ENCODE measurements around the gene EYS. TPM values are rescaled to one million over a fixed set of nuclear protein-coding genes. Genes with fewer than 3 reads are reported as not detected.
"Not testable (repeated sequence)": the region's sequence is repeated elsewhere in the genome, so short reads cannot be mapped to it uniquely, and the experiment has no call there.

EYS gene
- total and polyA plus RNA-seq, 4 donors = not detected

DNA sequence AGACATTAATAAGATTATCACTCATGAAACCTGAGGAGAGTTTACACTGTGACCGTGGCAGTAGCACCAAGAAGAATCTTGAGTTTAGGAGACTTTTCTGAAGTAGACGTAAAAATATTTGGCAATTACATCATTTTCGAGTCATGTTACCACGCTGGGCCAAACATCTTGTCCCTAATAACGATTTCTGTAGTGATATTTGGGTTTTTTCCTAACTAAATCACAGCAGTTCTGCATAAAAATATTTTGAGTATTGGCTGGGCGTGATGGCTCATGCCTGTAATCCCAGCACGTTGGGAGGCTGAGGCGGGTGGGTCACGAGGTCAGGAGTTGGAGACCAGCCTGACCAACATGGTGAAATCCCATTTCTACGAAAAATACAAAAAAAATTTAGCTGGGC, 1809.1 kb downstream of the EYS start:
- H3K4me1 ChIP-seq (ENCODE audit: control insufficient read depth in 1 of 2, insufficient read depth in 2 of 2, low read length in 2 of 2) = peaks cover 0 to 1% of the 10 kb centered on the region in 2 donors
- H3K36me3 ChIP-seq (ENCODE audit: control insufficient read depth in 1 of 2, insufficient read depth in 2 of 2, low read length in 1 of 2) = no peaks in the 10 kb centered on the region
- DNase-seq (peak in 1 of 2 donors; percentile 38), ATAC-seq (ENCODE audit: low FRiP score) (no peak)
- WGBS, 2 donors = 66 to 67% methylated on average over 10 of the region's 10 CpGs
- H3K27ac ChIP-seq (ENCODE audit: low read depth in 1 of 2, low read length in 2 of 2) = no peak overlapping the region
- no peak overlapping the region for H3K4me3 ChIP-seq (ENCODE audit: low read length in 2 of 2)
- no peaks in the 10 kb centered on the region for H3K9me3 ChIP-seq (ENCODE audit: control insufficient read depth, low read length)
- no peaks in the 10 kb centered on the region for H3K27me3 ChIP-seq (ENCODE audit: control insufficient read depth in 1 of 2, insufficient read depth in 2 of 2, low read length in 1 of 2)
- intact Hi-C loops (cut with DNase I) = no loop called here

DNA sequence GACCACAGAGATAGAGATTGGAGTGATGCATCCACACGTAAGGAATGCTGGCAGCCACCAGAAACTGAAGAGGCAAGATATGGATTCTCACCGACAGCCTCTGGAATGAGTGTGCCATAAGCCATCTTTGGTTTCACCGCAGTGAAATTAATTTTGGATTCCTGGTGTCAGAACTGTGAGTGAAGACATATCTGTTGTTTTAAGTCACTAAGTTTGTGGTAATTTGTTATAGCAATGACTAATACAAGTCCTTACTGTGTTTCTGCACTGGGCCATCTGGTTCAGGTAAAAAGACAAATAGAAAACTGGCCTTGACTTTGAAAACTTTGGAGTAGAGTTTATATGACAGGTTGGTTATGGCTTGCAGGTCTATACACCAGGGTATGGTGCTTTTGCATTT, 1809.6 kb downstream of the EYS start:
- Histone ChIP-seq H3K27ac (ENCODE audit: low read depth in 1 of 2, low read length in 2 of 2) (no peak overlapping the region), H3K27me3 (ENCODE audit: control insufficient read depth in 1 of 2, insufficient read depth in 2 of 2, low read length in 1 of 2) (no peaks in the 10 kb centered on the region), H3K4me3 (ENCODE audit: low read length in 2 of 2) (no peak overlapping the region), H3K36me3 (ENCODE audit: control insufficient read depth in 1 of 2, insufficient read depth in 2 of 2, low read length in 1 of 2) (no peaks in the 10 kb centered on the region), H3K4me1 (ENCODE audit: control insufficient read depth in 1 of 2, insufficient read depth in 2 of 2, low read length in 2 of 2) (peaks cover 0 to 1% of the 10 kb centered on the region in 2 donors), H3K9me3 (ENCODE audit: control insufficient read depth, low read length) (no peaks in the 10 kb centered on the region)
- DNase-seq (no peak), ATAC-seq (ENCODE audit: low FRiP score) (no peak)
- 67 to 86% methylated on average over 3 of the region's 3 CpGs for WGBS, 2 donors
- intact Hi-C loops (cut with DNase I) = no loop called here

DNA sequence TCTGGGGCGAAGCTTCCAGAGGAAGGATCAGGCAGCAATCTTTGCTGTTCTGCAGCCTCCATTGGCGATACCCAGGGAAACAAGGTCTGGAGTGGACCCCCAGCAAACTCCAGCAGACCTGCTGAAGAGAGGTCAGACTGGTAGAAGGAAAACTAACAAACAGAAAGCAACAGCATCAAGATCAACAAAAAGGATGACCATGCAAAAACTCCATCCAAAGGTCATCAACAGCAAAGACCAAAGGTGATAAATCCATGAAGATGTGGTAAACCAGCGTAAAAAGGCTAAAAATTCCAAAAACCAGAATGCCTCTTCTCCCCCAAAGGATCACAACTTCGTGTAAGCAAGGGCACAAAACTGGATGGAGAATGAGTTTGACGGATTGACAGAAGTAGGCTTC, 1818.6 kb downstream of the EYS start:
- Histone ChIP-seq H3K9me3 (ENCODE audit: control insufficient read depth, low read length) (no peaks in the 10 kb centered on the region), H3K27me3 (ENCODE audit: control insufficient read depth in 1 of 2, insufficient read depth in 2 of 2, low read length in 1 of 2) (no peaks in the 10 kb centered on the region), H3K4me3 (ENCODE audit: low read length in 2 of 2) (no peak overlapping the region), H3K36me3 (ENCODE audit: control insufficient read depth in 1 of 2, insufficient read depth in 2 of 2, low read length in 1 of 2) (no peaks in the 10 kb centered on the region), H3K27ac (ENCODE audit: low read depth in 1 of 2, low read length in 2 of 2) (no peak overlapping the region), H3K4me1 (ENCODE audit: control insufficient read depth in 1 of 2, insufficient read depth in 2 of 2, low read length in 2 of 2) (no peaks in the 10 kb centered on the region)
- DNase-seq (no peak), ATAC-seq (ENCODE audit: low FRiP score) (no peak)
- 73 to 81% methylated on average over 5 of the region's 5 CpGs for WGBS, 2 donors
- intact Hi-C loops (cut with DNase I) = no loop called here

DNA sequence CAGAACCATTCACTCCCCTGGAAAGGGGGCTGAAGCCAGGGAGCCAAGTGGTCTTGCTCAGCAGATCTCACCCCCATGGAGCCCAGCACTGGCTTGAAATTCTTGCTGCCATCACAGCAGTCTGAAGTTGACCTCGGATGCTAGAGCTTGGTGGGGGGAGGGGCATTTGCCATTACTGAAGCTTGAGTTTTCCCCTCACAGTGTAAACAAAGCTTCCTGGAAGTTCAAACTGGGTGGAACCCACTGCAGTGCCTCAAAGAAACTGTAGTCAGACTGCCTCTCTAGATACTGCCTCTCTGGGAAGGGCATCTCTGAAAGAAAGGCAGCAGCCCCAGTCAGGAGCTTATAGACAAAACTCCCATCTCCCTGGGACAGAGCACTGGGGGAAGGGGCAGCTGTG, 1819.2 kb downstream of the EYS start:
- ATAC-seq (ENCODE audit: low FRiP score); H3K9me3 ChIP-seq (ENCODE audit: control insufficient read depth, low read length); intact Hi-C loops (cut with DNase I); DNase-seq; H3K27ac ChIP-seq (ENCODE audit: low read depth in 1 of 2, low read length in 2 of 2); H3K4me1 ChIP-seq (ENCODE audit: control insufficient read depth in 1 of 2, insufficient read depth in 2 of 2, low read length in 2 of 2); H3K36me3 ChIP-seq (ENCODE audit: control insufficient read depth in 1 of 2, insufficient read depth in 2 of 2, low read length in 1 of 2); H3K27me3 ChIP-seq (ENCODE audit: control insufficient read depth in 1 of 2, insufficient read depth in 2 of 2, low read length in 1 of 2); H3K4me3 ChIP-seq (ENCODE audit: low read length in 2 of 2): not testable (repeated sequence)
- 40 to 53% methylated on average over 1 of the region's 1 CpG for WGBS, 2 donors

DNA sequence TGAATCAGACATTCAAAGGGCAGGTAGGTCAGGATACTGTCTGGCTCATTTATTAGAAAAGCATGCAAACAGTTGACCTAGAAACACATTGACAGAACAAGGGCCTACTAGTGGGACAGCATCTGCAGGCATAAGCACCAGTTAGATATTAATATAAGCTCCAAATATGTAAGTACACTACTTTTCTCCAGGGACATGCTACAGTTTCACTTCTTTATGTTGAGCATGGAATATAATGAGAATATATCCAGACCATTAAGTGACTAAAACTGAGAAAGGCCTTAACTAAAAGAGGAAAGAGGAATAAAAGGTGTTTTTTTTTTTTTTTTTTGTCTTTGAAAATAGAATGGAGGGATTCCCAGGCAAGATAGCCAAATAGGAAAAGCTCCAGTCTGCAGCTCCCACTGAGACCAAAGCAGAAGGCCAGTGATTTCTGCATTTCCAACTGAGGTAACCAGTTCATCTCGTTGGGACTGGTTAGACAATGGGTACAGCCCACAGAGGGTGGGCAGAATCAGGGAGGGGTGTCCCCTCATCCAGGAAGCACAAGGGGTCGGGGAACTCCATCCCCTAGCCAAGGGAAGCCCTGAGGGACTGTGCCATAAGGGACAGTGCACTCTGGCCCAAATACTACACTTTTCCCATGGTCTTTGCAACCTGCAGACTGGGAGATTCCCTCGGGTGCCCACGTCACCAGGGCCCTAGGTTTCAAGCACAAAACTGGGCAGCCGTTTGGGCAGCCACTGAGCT, 1819.8 kb downstream of the EYS start:
- no peak for ATAC-seq (ENCODE audit: low FRiP score)
- Histone ChIP-seq H3K27ac (ENCODE audit: low read depth in 1 of 2, low read length in 2 of 2) (no peak overlapping the region), H3K4me1 (ENCODE audit: control insufficient read depth in 1 of 2, insufficient read depth in 2 of 2, low read length in 2 of 2) (no peaks in the 10 kb centered on the region), H3K36me3 (ENCODE audit: control insufficient read depth in 1 of 2, insufficient read depth in 2 of 2, low read length in 1 of 2) (no peaks in the 10 kb centered on the region), H3K9me3 (ENCODE audit: control insufficient read depth, low read length) (no peaks in the 10 kb centered on the region), H3K4me3 (ENCODE audit: low read length in 2 of 2) (no peak overlapping the region), H3K27me3 (ENCODE audit: control insufficient read depth in 1 of 2, insufficient read depth in 2 of 2, low read length in 1 of 2) (no peaks in the 10 kb centered on the region)
- WGBS, 2 donors = 66 to 74% methylated on average over 5 of the region's 5 CpGs
- DNase-seq = peak in 1 of 2 donors; percentile 56
- intact Hi-C loops (cut with DNase I) = no loop called here

DNA sequence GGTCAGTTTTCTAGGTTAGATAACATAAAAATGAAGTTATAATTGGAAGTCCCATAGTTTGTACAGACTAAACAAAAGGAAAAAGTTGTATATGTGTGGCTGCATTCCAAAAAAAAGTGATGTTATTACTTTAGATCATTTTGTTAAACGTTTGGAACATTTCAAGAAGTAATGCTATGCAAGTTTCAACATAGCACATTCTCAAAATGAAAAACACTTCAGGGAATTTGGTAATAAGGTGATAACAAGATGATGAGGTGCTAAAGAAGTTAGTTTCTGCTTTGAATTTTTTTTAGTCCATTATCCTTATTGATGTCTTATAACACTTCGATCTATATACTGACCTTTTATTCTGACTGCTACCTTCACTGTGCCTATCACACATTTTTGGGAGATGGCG, 1820.7 kb downstream of the EYS start:
- ATAC-seq (ENCODE audit: low FRiP score) = no peak
- H3K36me3 ChIP-seq (ENCODE audit: control insufficient read depth in 1 of 2, insufficient read depth in 2 of 2, low read length in 1 of 2) = no peaks in the 10 kb centered on the region
- H3K4me3 ChIP-seq (ENCODE audit: low read length in 2 of 2) = no peak overlapping the region
- intact Hi-C loops (cut with DNase I) = no loop called here
- H3K27me3 ChIP-seq (ENCODE audit: control insufficient read depth in 1 of 2, insufficient read depth in 2 of 2, low read length in 1 of 2) = no peaks in the 10 kb centered on the region
- 48 to 51% methylated on average over 3 of the region's 3 CpGs for WGBS, 2 donors
- no peak overlapping the region for H3K27ac ChIP-seq (ENCODE audit: low read depth in 1 of 2, low read length in 2 of 2)
- H3K4me1 ChIP-seq (ENCODE audit: control insufficient read depth in 1 of 2, insufficient read depth in 2 of 2, low read length in 2 of 2) = no peaks in the 10 kb centered on the region
- no peaks in the 10 kb centered on the region for H3K9me3 ChIP-seq (ENCODE audit: control insufficient read depth, low read length)
- no peak for DNase-seq

DNA sequence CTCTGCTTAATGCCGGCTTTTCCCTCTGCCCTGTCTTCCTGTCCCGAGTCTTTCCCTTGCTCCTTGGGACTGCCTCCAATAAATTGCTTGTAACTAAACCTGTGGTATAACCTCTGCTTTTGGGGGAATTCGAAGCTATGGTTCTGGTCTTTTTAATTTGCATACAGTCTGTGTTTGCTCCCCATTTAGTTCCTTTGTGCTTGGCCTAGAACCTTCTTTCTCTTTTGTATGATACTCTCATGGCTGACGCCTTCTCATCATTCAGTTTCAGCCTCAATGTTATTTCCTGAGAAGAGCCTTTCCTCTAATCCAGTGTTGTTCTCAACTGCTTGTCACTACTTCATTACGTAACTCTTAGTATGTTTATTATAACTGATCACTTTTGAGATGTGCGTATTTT, 1823.4 kb downstream of the EYS start:
- WGBS, 2 donors = 83 to 87% methylated on average over 6 of the region's 6 CpGs
- H3K9me3 ChIP-seq (ENCODE audit: control insufficient read depth, low read length) = no peaks in the 10 kb centered on the region
- ATAC-seq (ENCODE audit: low FRiP score) = no peak
- intact Hi-C loops (cut with DNase I) = no loop called here
- no peak for DNase-seq
- no peak overlapping the region for H3K27ac ChIP-seq (ENCODE audit: low read depth in 1 of 2, low read length in 2 of 2)
- H3K4me3 ChIP-seq (ENCODE audit: low read length in 2 of 2) = no peak overlapping the region
- H3K4me1 ChIP-seq (ENCODE audit: control insufficient read depth in 1 of 2, insufficient read depth in 2 of 2, low read length in 2 of 2) = no peaks in the 10 kb centered on the region
- no peaks in the 10 kb centered on the region for H3K27me3 ChIP-seq (ENCODE audit: control insufficient read depth in 1 of 2, insufficient read depth in 2 of 2, low read length in 1 of 2)
- H3K36me3 ChIP-seq (ENCODE audit: control insufficient read depth in 1 of 2, insufficient read depth in 2 of 2, low read length in 1 of 2) = no peaks in the 10 kb centered on the region

DNA sequence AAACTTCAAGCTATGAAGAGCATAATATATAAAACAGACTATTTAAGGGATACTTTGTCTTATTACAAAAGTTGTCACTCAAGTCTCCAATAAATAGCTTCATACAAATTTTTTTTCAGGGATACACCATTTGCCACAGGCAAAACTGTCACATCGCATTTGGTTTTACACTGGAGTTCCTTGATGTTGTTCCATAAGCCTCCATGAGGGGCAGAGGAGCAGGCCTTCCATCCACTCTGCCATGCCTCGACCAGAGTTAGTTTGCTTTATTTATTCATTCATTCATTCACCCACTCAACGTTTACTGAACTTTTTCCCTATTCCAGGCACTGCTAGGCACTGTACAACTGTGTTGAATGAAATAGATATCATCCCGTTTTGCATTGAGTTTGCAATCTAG, 1824.8 kb downstream of the EYS start:
- no peaks in the 10 kb centered on the region for H3K4me1 ChIP-seq (ENCODE audit: control insufficient read depth in 1 of 2, insufficient read depth in 2 of 2, low read length in 2 of 2)
- DNase-seq = no peak
- intact Hi-C loops (cut with DNase I) = no loop called here
- no peaks in the 10 kb centered on the region for H3K9me3 ChIP-seq (ENCODE audit: control insufficient read depth, low read length)
- H3K4me3 ChIP-seq (ENCODE audit: low read length in 2 of 2) = no peak overlapping the region
- H3K36me3 ChIP-seq (ENCODE audit: control insufficient read depth in 1 of 2, insufficient read depth in 2 of 2, low read length in 1 of 2) = no peaks in the 10 kb centered on the region
- WGBS, 2 donors = 50 to 57% methylated on average over 4 of the region's 4 CpGs
- ATAC-seq (ENCODE audit: low FRiP score) = no peak
- no peak overlapping the region for H3K27ac ChIP-seq (ENCODE audit: low read depth in 1 of 2, low read length in 2 of 2)
- no peaks in the 10 kb centered on the region for H3K27me3 ChIP-seq (ENCODE audit: control insufficient read depth in 1 of 2, insufficient read depth in 2 of 2, low read length in 1 of 2)

DNA sequence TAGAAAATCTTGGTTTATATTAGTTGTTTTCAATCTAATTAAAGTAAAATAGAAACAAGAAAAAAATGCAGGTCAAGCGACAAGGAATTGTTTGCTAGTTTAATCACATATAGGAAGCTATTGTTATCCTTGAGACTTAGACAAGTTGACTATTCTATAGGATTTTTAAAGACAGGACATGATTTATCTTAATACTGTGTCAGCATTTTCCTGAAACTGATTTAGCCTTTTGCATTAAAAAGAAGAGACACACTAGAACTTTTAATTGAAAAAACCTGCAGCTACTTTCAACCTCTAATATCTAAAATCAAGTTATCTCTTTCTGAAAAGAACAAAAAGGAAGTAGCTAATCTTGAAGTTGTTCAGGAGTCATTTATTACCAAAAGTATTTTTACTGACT, 1825.2 kb downstream of the EYS start:
- H3K27me3 ChIP-seq (ENCODE audit: control insufficient read depth in 1 of 2, insufficient read depth in 2 of 2, low read length in 1 of 2) = no peaks in the 10 kb centered on the region
- no peak overlapping the region for H3K4me3 ChIP-seq (ENCODE audit: low read length in 2 of 2)
- intact Hi-C loops (cut with DNase I) = no loop called here
- no peaks in the 10 kb centered on the region for H3K36me3 ChIP-seq (ENCODE audit: control insufficient read depth in 1 of 2, insufficient read depth in 2 of 2, low read length in 1 of 2)
- H3K9me3 ChIP-seq (ENCODE audit: control insufficient read depth, low read length) = no peaks in the 10 kb centered on the region
- no peak overlapping the region for H3K27ac ChIP-seq (ENCODE audit: low read depth in 1 of 2, low read length in 2 of 2)
- ATAC-seq (ENCODE audit: low FRiP score) = no peak
- no peaks in the 10 kb centered on the region for H3K4me1 ChIP-seq (ENCODE audit: control insufficient read depth in 1 of 2, insufficient read depth in 2 of 2, low read length in 2 of 2)
- no peak for DNase-seq
- WGBS, 2 donors = 70 to 72% methylated on average over 1 of the region's 1 CpG
